H1 (cell line): ENCODE results near the gene BBLN. TPM values are rescaled to one million over a fixed set of nuclear protein-coding genes. Genes with fewer than 3 reads are reported as not detected.

Source experiments
- CTCF ChIA-PET: fragments of 300-600 bp; sonication (Branson Sonifier 250); formaldehyde crosslinking; loops from one replicate; lab custom pipeline; 2021; ENCODE audit not compliant: partially characterized antibody; lab: Charles Lee
- POLR2A ChIA-PET: fragments of 300-600 bp; sonication (Branson Sonifier 250); formaldehyde crosslinking; loops from one replicate; lab custom pipeline; 2021; ENCODE audit warnings: inconsistent platforms; ENCODE audit not compliant: partially characterized antibody; lab: Charles Lee
- DNase-seq, 2 experiments: peaks; one replicate each; pipeline versions ENCODE4 v3.0.0 to v3.0.0-alpha.2; 2010 to 2022; ENCODE audit warnings: low spot score in 2 of 2, low read depth in 1 of 2, mixed read lengths in 1 of 2
- FAIRE-seq: peaks from 2 replicates; lab custom pipeline; 2011; peaks lifted over from hg19 to GRCh38; lab: Jason Lieb, UNC
- H2AFZ ChIP-seq: 2 replicates; pipeline ENCODE4 v1.8.1; 2012; ENCODE audit warnings: low read length, inconsistent platforms
- H2AK5ac ChIP-seq: 2 replicates; pipeline ENCODE4 v1.6.1; 2013; ENCODE audit warnings: low read depth, low read length
- H2BK120ac ChIP-seq: replicated peaks from 2 replicates; pipeline ENCODE3; 2013; ENCODE audit warnings: low read depth, low read length, inconsistent platforms
- H2BK12ac ChIP-seq: 2 replicates; pipeline ENCODE4 v1.6.1; 2013; ENCODE audit warnings: low read depth, low read length
- H2BK15ac ChIP-seq: 2 replicates; pipeline ENCODE4 v1.6.1; 2013; ENCODE audit warnings: low read length
- H2BK20ac ChIP-seq: 2 replicates; pipeline ENCODE4 v1.6.1; 2013; ENCODE audit warnings: low read length
- H2BK5ac ChIP-seq: 2 replicates; pipeline ENCODE4 v1.6.1; 2013; ENCODE audit warnings: low read depth, low read length
- H3K14ac ChIP-seq: 2 replicates; pipeline ENCODE4 v1.6.1; 2013; ENCODE audit warnings: inconsistent platforms; ENCODE audit not compliant: insufficient read length
- H3K18ac ChIP-seq: 2 replicates; pipeline ENCODE4 v1.6.1; 2013; ENCODE audit warnings: low read length; ENCODE audit errors: extremely low read depth
- H3K23ac ChIP-seq: 2 replicates; pipeline ENCODE4 v1.6.1; 2013; ENCODE audit warnings: inconsistent platforms; ENCODE audit not compliant: insufficient read length
- H3K23me2 ChIP-seq: 2 replicates; pipeline ENCODE4 v1.6.1; 2013; ENCODE audit warnings: low read depth, low read length
- H3K27ac ChIP-seq: 2 replicates; pipeline ENCODE4 v1.6.1; 2011; ENCODE audit warnings: low read depth, low read length, inconsistent platforms
- H3K27me3 ChIP-seq, 4 experiments: replicated peaks in 1 of 4; 1 replicate in 1 of 4; 2 replicates in 3 of 4; pipeline versions ENCODE4 v1.6.1 to v1.8.1; 2011 to 2013; ENCODE audit warnings: low read length in 3 of 4, mild to moderate bottlenecking in 3 of 4, inconsistent platforms in 2 of 4, mixed read lengths in 2 of 4, moderate library complexity in 1 of 4; ENCODE audit not compliant: control insufficient read depth in 3 of 4, insufficient read depth in 3 of 4; ENCODE audit errors: extremely low read depth in 1 of 4
- H3K36me3 ChIP-seq, 4 experiments: 2 replicates each; pipeline versions ENCODE4 v1.6.1 to v1.8.1; 2011 to 2013; ENCODE audit warnings: mild to moderate bottlenecking in 4 of 4, low read length in 3 of 4, moderate library complexity in 2 of 4, control low read depth in 1 of 4, inconsistent platforms in 1 of 4; ENCODE audit not compliant: insufficient read depth in 4 of 4, control insufficient read depth in 2 of 4
- H3K4ac ChIP-seq: replicated peaks from 2 replicates; pipeline ENCODE3; 2013; ENCODE audit warnings: low read length, low read depth, mixed read lengths, inconsistent platforms; ENCODE audit not compliant: insufficient read length
- H3K4me1 ChIP-seq, 4 experiments: replicated peaks in 1 of 4; 1 replicate in 1 of 4; 2 replicates in 3 of 4; pipeline versions ENCODE4 v1.6.1 to v1.8.1; 2011 to 2013; ENCODE audit warnings: low read length in 3 of 4, inconsistent platforms in 2 of 4, mixed read lengths in 1 of 4; ENCODE audit not compliant: insufficient read depth in 4 of 4, control insufficient read depth in 3 of 4
- H3K4me2 ChIP-seq, 2 experiments: 2 replicates each; pipeline versions ENCODE4 v1.6.1 to v1.8.1; 2011 to 2013; ENCODE audit warnings: low read depth in 2 of 2, low read length in 2 of 2, control low read depth in 1 of 2, inconsistent platforms in 1 of 2, mild to moderate bottlenecking in 1 of 2; ENCODE audit not compliant: insufficient read depth in 1 of 2
- H3K4me3 ChIP-seq, 4 experiments: fragments of 200-600, 300-600 bp in 1 of 4; sonication (generic), shearing (Covaris generic), sonication (Bioruptor Twin) in 1 of 4; 2 replicates each; pipeline versions ENCODE4 v1.5.1 to v1.8.1; 2011 to 2016; ENCODE audit warnings: low read length in 4 of 4, low read depth in 3 of 4, control low read depth in 2 of 4, inconsistent platforms in 2 of 4, mild to moderate bottlenecking in 2 of 4, mixed read lengths in 1 of 4, moderate library complexity in 1 of 4; ENCODE audit not compliant: insufficient read depth in 2 of 4; ENCODE audit errors: extremely low read depth in 1 of 4
- H3K56ac ChIP-seq: replicated peaks from 2 replicates; pipeline ENCODE3; 2013; ENCODE audit warnings: low read depth, mild to moderate bottlenecking, mixed read lengths, low read length, inconsistent platforms; ENCODE audit not compliant: insufficient read length
- H3K79me1 ChIP-seq: 2 replicates; pipeline ENCODE4 v1.6.1; 2013; ENCODE audit warnings: low read depth, low read length, control low read depth
- H3K79me2 ChIP-seq, 2 experiments: 2 replicates each; pipeline versions ENCODE4 v1.6.1 to v1.8.1; 2012 to 2013; ENCODE audit warnings: low read length in 2 of 2, mild to moderate bottlenecking in 2 of 2, inconsistent platforms in 1 of 2; ENCODE audit not compliant: insufficient read depth in 2 of 2, control insufficient read depth in 1 of 2
- H3K9ac ChIP-seq, 4 experiments: replicated peaks in 1 of 4; 1 replicate in 1 of 4; 2 replicates in 3 of 4; pipeline versions ENCODE4 v1.6.1 to v1.8.1; 2011 to 2013; ENCODE audit warnings: low read depth in 3 of 4, low read length in 3 of 4, control low read depth in 2 of 4, mild to moderate bottlenecking in 2 of 4, moderate library complexity in 2 of 4, inconsistent platforms in 1 of 4; ENCODE audit errors: extremely low read depth in 1 of 4
- H3K9me3 ChIP-seq, 2 experiments: 2 replicates each; pipeline versions ENCODE4 v1.6.1 to v1.8.1; 2012 to 2013; ENCODE audit warnings: mild to moderate bottlenecking in 2 of 2, moderate library complexity in 2 of 2, control low read depth in 1 of 2, inconsistent platforms in 1 of 2, low read depth in 1 of 2, low read length in 1 of 2, mixed read lengths in 1 of 2; ENCODE audit not compliant: insufficient read depth in 2 of 2
- H4K20me1 ChIP-seq, 2 experiments: replicated peaks in 1 of 2; 2 replicates each; pipeline versions ENCODE3 to v1.8.1; 2011 to 2013; ENCODE audit warnings: inconsistent platforms in 2 of 2, low read length in 2 of 2, mild to moderate bottlenecking in 1 of 2; ENCODE audit not compliant: insufficient read depth in 2 of 2, control insufficient read depth in 1 of 2
- H4K5ac ChIP-seq: 2 replicates; pipeline ENCODE4 v1.6.1; 2013; ENCODE audit warnings: low read length, low read depth, mixed read lengths, inconsistent platforms; ENCODE audit not compliant: insufficient read length
- H4K8ac ChIP-seq: 2 replicates; pipeline ENCODE4 v1.8.0; 2013; ENCODE audit warnings: mild to moderate bottlenecking, moderate library complexity, low read length, inconsistent platforms; ENCODE audit not compliant: insufficient read depth; ENCODE audit errors: extremely low read depth
- H4K91ac ChIP-seq: replicated peaks from 2 replicates; pipeline ENCODE3; 2013; ENCODE audit warnings: low read length, mixed read lengths, inconsistent platforms; ENCODE audit not compliant: insufficient read length
- WGBS, 2 experiments: shearing (Covaris generic) in 1 of 2; methylation state at CpG; one replicate each; pipeline versions ENCODE4 v1.1.6 to v1.1.7; 2013 to 2015; ENCODE audit warnings: low lambda C conversion rate in 2 of 2, mixed read lengths in 2 of 2, inconsistent platforms in 1 of 2, low coverage in 1 of 2, missing lambda C conversion rate in 1 of 2; ENCODE audit not compliant: insufficient replicate concordance in 2 of 2, insufficient coverage in 1 of 2, insufficient read length in 1 of 2; ENCODE audit errors: extremely low coverage in 1 of 2, missing lambda C conversion rate in 1 of 2; 5-methylcytosine and 5-hydroxymethylcytosine counted together
- polyA plus RNA-seq, 7 experiments: library from polyadenylated mRNA; depleted of rRNA in 3 of 7; stranded (reverse) in 5 of 7; unstranded in 2 of 7; fragments of >200 nt in 5 of 7; fragments of 200-250 nt in 2 of 7; gene quantifications; 1 replicate in 5 of 7; 2 replicates in 1 of 7; 4 replicates in 1 of 7; pipeline versions ENCODE4 v1.2.1 to v1.2.3, GENCODE V29; 2011 to 2013; ENCODE audit warnings: missing spikeins in 2 of 7, mixed read lengths in 2 of 7
- total RNA-seq: library from RNA; stranded (reverse); fragmentation: NEBNext Ultra II Directional; extraction: Animal tissue kit (Norgen Biotek cat#: 25700); gene quantifications from 2 replicates; pipeline ENCODE4 v1.2.1, GENCODE V29; 2021

Gene BBLN
- total and polyA plus RNA-seq, 2 of the 8 experiments (the other 6 are each of a cell fraction or from before 2014, with no cell fraction given), result 63.1 to 164 TPM

GRCh38 chr9:128127990-128128835 lies 31.9 kb upstream of the BBLN start:
- peak overlapping the region; percentile 79; the same call in 1 of the 2 replicates for H2AFZ ChIP-seq
- peak overlapping the region; percentile 97 for H3K56ac ChIP-seq
- peak overlapping the region; percentile 95 for H3K27ac ChIP-seq
- 2% methylated on average over 61 of the region's 82 CpGs; no CpG with 5 or more reads in 1 of the 2 experiments for WGBS, 2 experiments
- H2BK15ac ChIP-seq, result 0 out of 2 replicates have a peak overlapping the region, but pooled peaks have one; percentile 92
- no peak overlapping the region for H3K23ac ChIP-seq
- peak overlapping the region; percentile 96 for H4K5ac ChIP-seq
- peaks cover 6% of the 10 kb centered on the region; the same call in 1 of the 2 replicates for H3K23me2 ChIP-seq
- peaks cover 4% of the 10 kb centered on the region; the same call in 1 of the 2 replicates for H3K79me1 ChIP-seq
- H2BK12ac ChIP-seq, result no peak overlapping the region
- peak overlapping the region; percentile 88 for H2BK5ac ChIP-seq
- peak overlapping the region; percentile 86 to 96 (median 89) for H3K4me3 ChIP-seq
- H3K4me1 ChIP-seq, result peaks cover 0 to 6% (median 3%) of the 10 kb centered on the region in 4 experiments; a peak in 4 of 7 replicates
- H2BK20ac ChIP-seq, result no peak overlapping the region
- H3K14ac ChIP-seq, result no peak overlapping the region
- peaks cover 0 to 20% of the 10 kb centered on the region in 2 experiments; a peak in 1 of 4 replicates for H3K79me2 ChIP-seq
- DNase-seq (peak in 1 of 2 experiments; percentile 92), FAIRE-seq (no peak)
- no peak overlapping the region for H2AK5ac ChIP-seq
- H3K18ac ChIP-seq, result peak overlapping the region; percentile 98
- peak overlapping the region; percentile 69 to 85 (median 80) for H3K9ac ChIP-seq
- ChIA-PET CTCF (interaction anchor here (0.9 to 9.9 kb wide), 14 partner anchors 8 to 285 kb away, joined by 3 to 74 read pairs (median 4); partner anchors contain the start of gene LCN2), POLR2A (interaction anchor here (0.5 to 4.2 kb wide), 13 partner anchors 8 to 471 kb away, joined by 3 to 21 read pairs (median 4); partner anchors contain the start of gene BBLN)
- peaks cover 0 to 4% of the 10 kb centered on the region in 2 experiments; a peak in 1 of 4 replicates for H3K9me3 ChIP-seq
- peaks cover 0 to 8% (median 7%) of the 10 kb centered on the region in 4 experiments; a peak in 5 of 7 replicates for H3K27me3 ChIP-seq
- H3K36me3 ChIP-seq, result peaks cover 0 to 7% (median 4%) of the 10 kb centered on the region in 4 experiments; a peak in 4 of 8 replicates
- H4K8ac ChIP-seq, result peak overlapping the region; percentile 99
- peaks cover 0 to 11% of the 10 kb centered on the region in 2 experiments for H4K20me1 ChIP-seq
- H3K4ac ChIP-seq, result peak overlapping the region; percentile 85
- H3K4me2 ChIP-seq, result peak overlapping the region; percentile 82 to 91
- peak overlapping the region; percentile 97 for H4K91ac ChIP-seq
- peak overlapping the region; percentile 90 for H2BK120ac ChIP-seq
